ENCODE measurements around the gene CMYA5.

DNA sequence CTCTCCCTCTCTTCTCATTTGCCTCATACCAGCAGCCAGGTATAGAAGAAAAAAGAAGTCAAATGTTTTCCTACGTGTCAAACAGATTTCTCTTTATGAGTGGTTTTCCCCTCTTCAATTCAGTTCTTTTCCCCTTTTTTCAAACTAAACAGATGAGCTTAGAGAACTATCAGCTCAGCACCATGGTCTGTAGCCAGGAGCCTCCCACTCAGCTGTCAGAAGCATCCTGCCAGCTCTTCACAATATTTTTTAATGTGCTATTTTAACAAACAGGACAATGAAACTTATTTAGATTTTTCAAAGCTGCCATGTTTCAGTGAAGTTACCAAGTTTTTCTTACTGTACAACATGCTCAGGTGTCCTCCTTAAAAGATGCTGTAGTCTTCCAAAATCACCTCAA is 63.5 kb downstream of the CMYA5 start:
- TF ChIP-seq, protein P1, sequence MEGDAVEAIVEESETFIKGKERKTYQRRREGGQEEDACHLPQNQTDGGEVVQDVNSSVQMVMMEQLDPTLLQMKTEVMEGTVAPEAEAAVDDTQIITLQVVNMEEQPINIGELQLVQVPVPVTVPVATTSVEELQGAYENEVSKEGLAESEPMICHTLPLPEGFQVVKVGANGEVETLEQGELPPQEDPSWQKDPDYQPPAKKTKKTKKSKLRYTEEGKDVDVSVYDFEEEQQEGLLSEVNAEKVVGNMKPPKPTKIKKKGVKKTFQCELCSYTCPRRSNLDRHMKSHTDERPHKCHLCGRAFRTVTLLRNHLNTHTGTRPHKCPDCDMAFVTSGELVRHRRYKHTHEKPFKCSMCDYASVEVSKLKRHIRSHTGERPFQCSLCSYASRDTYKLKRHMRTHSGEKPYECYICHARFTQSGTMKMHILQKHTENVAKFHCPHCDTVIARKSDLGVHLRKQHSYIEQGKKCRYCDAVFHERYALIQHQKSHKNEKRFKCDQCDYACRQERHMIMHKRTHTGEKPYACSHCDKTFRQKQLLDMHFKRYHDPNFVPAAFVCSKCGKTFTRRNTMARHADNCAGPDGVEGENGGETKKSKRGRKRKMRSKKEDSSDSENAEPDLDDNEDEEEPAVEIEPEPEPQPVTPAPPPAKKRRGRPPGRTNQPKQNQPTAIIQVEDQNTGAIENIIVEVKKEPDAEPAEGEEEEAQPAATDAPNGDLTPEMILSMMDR (IDR thresholded peaks at IDR 0.05; ENCODE audit: low read depth, low read length, missing input control) = no peak
- TF ChIP-seq NR2F2 (IDR thresholded peaks at IDR 0.05) (no peak), SP1 (IDR thresholded peaks at IDR 0.05) (no peak), HNF4A (conservative IDR thresholded peaks at IDR 0.05) (no peak), TAF1 (conservative IDR thresholded peaks at IDR 0.05) (no peak), YY1 (IDR thresholded peaks at IDR 0.05) (no peak), GABPA (IDR thresholded peaks at IDR 0.05 in 1 of 2, conservative IDR thresholded peaks at IDR 0.05 in 1 of 2) (no peak)
- TF ChIP-seq, protein P2, sequence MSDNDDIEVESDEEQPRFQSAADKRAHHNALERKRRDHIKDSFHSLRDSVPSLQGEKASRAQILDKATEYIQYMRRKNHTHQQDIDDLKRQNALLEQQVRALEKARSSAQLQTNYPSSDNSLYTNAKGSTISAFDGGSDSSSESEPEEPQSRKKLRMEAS (IDR thresholded peaks at IDR 0.05) = no peak
- TF ChIP-seq, protein P3, sequence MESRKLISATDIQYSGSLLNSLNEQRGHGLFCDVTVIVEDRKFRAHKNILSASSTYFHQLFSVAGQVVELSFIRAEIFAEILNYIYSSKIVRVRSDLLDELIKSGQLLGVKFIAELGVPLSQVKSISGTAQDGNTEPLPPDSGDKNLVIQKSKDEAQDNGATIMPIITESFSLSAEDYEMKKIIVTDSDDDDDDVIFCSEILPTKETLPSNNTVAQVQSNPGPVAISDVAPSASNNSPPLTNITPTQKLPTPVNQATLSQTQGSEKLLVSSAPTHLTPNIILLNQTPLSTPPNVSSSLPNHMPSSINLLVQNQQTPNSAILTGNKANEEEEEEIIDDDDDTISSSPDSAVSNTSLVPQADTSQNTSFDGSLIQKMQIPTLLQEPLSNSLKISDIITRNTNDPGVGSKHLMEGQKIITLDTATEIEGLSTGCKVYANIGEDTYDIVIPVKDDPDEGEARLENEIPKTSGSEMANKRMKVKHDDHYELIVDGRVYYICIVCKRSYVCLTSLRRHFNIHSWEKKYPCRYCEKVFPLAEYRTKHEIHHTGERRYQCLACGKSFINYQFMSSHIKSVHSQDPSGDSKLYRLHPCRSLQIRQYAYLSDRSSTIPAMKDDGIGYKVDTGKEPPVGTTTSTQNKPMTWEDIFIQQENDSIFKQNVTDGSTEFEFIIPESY (IDR thresholded peaks at IDR 0.05) = no peak
- TF ChIP-seq, protein P4, sequence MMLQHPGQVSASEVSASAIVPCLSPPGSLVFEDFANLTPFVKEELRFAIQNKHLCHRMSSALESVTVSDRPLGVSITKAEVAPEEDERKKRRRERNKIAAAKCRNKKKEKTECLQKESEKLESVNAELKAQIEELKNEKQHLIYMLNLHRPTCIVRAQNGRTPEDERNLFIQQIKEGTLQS (IDR thresholded peaks at IDR 0.05) = no peak
